ENCODE data around the gene NAV2.

The NAV2 gene

GRCh38 chr11:19812096-19812495, 99.5 kb downstream of the NAV2 start:
- DNase-seq = no peak

GRCh38 chr11:19812710-19813109, 100.1 kb downstream of the NAV2 start:
- no peak for DNase-seq

- DNase-seq = no peak
Measured at GRCh38 chr11:19813158-19813879, 100.7 kb downstream of the NAV2 start.

GRCh38 chr11:19814421-19814820, 101.8 kb downstream of the NAV2 start:
- DNase-seq = no peak

- DNase-seq = no peak
Measured at GRCh38 chr11:19816040-19816439, 103.4 kb downstream of the NAV2 start.

GRCh38 chr11:19816817-19817216, 104.2 kb downstream of the NAV2 start:
- DNase-seq = no peak

- no peak for DNase-seq
Measured at GRCh38 chr11:19817265-19817851, 104.7 kb downstream of the NAV2 start.

GRCh38 chr11:19817870-19818269, 105.2 kb downstream of the NAV2 start:
- DNase-seq = no peak

- DNase-seq = no peak
Measured at GRCh38 chr11:19818619-19819018, 106.0 kb downstream of the NAV2 start.

GRCh38 chr11:19819148-19819547, 106.5 kb downstream of the NAV2 start:
- DNase-seq = no peak

- DNase-seq = no peak
Measured at GRCh38 chr11:19820100-19820499, 107.5 kb downstream of the NAV2 start.

- no peak for DNase-seq
Measured at GRCh38 chr11:19821412-19821875, 108.8 kb downstream of the NAV2 start.

- DNase-seq = no peak
Measured at GRCh38 chr11:19821993-19822392, 109.4 kb downstream of the NAV2 start.

GRCh38 chr11:19822531-19822930, 109.9 kb downstream of the NAV2 start:
- no peak for DNase-seq

GRCh38 chr11:19826606-19827005, 114.0 kb downstream of the NAV2 start:
- DNase-seq = no peak

- DNase-seq = no peak
Measured at GRCh38 chr11:19827399-19828135, 114.9 kb downstream of the NAV2 start.

- DNase-seq = no peak
Measured at GRCh38 chr11:19828382-19829108, 115.9 kb downstream of the NAV2 start.

GRCh38 chr11:19829109-19829837, 116.6 kb downstream of the NAV2 start:
- no peak for DNase-seq

GRCh38 chr11:19832086-19832750, 119.6 kb downstream of the NAV2 start:
- DNase-seq = peak in 1 of 2 experiments; percentile 85

- no peak for DNase-seq
Measured at GRCh38 chr11:19832901-19833300, 120.3 kb downstream of the NAV2 start.

GRCh38 chr11:19834771-19835170, 122.1 kb downstream of the NAV2 start:
- DNase-seq = no peak

- no peak for DNase-seq
Measured at GRCh38 chr11:19836666-19837065, 124.0 kb downstream of the NAV2 start.

Data from cerebellar nuclear complex (tissue), 1 donor.